ENCODE measurements around the gene NAV3.

DNA sequence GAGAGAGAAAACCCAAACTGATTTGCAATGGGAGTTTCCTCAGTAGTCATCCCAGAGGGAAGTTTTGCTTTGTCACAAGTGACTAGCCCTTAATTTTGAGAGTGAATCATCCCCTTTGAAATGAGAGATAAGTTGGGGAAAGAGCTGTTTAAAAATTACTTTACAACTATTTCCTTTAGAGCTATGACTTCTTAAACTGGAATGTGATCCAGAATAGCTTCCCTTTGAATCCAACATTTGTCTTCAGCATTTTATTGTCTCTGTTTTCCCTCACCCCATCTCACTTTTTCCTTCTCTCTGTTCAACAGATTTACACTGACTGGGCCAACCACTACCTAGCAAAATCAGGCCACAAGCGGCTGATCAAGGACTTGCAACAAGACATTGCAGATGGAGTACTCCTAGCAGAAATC, 109.3 kb downstream of the NAV3 start:
- TF ChIP-seq, protein P1, sequence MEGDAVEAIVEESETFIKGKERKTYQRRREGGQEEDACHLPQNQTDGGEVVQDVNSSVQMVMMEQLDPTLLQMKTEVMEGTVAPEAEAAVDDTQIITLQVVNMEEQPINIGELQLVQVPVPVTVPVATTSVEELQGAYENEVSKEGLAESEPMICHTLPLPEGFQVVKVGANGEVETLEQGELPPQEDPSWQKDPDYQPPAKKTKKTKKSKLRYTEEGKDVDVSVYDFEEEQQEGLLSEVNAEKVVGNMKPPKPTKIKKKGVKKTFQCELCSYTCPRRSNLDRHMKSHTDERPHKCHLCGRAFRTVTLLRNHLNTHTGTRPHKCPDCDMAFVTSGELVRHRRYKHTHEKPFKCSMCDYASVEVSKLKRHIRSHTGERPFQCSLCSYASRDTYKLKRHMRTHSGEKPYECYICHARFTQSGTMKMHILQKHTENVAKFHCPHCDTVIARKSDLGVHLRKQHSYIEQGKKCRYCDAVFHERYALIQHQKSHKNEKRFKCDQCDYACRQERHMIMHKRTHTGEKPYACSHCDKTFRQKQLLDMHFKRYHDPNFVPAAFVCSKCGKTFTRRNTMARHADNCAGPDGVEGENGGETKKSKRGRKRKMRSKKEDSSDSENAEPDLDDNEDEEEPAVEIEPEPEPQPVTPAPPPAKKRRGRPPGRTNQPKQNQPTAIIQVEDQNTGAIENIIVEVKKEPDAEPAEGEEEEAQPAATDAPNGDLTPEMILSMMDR (IDR thresholded peaks at IDR 0.05) = no peak
- no peak for TF ChIP-seq EP300 (IDR thresholded peaks at IDR 0.05)
